Stomach (tissue), 4 donors: ENCODE data around the gene RHOT1.

Source experiments
- CTCF ChIP-seq, 7 experiments: fragments of 450-650 bp in 4 of 7; fragments of 200-600 bp in 3 of 7; sonication (generic) in 3 of 7; IDR thresholded peaks; one replicate each; pipeline ENCODE4 v1.5.1; 2016 to 2019; ENCODE audit warnings: antibody characterized with exemption in 7 of 7, control low read depth in 2 of 7, mild to moderate bottlenecking in 1 of 7
- POLR2A ChIP-seq, 4 donors: fragments of 450-650 bp; IDR thresholded peaks; one replicate each; pipeline ENCODE4 v1.6.1; 2016; ENCODE audit warnings: antibody characterized with exemption in 4 of 4, control low read depth in 2 of 4, mild to moderate bottlenecking in 1 of 4, moderate library complexity in 1 of 4
- POLR2AphosphoS5 ChIP-seq, 3 donors: sonication (generic); formaldehyde crosslinking; IDR thresholded peaks; one replicate each; pipeline ENCODE4 v1.6.1; 2016; ENCODE audit warnings: antibody characterized with exemption in 3 of 3

- no peak for TF ChIP-seq POLR2AphosphoS5 (IDR thresholded peaks at IDR 0.05)
- TF ChIP-seq CTCF (IDR thresholded peaks at IDR 0.05) = no peak
- no peak for TF ChIP-seq POLR2A (IDR thresholded peaks at IDR 0.05)
Measured at GRCh38 chr17:32189343-32189742, 47.0 kb downstream of the RHOT1 start.
